ENCODE data around the gene PIK3R6. TPM values are rescaled to one million over a fixed set of nuclear protein-coding genes. Genes with fewer than 3 reads are reported as not detected.

The PIK3R6 gene
- total and polyA plus RNA-seq, 2 of the 4 experiments (the other 2 are of a cell fraction) = not detected

GRCh38 chr17:8803531-8804420, 63.7 kb downstream of the PIK3R6 start:
- H3K27me3 ChIP-seq (ENCODE audit: control insufficient read depth, insufficient read depth, low read length) = peaks cover 6% of the 10 kb centered on the region; the same call in 1 of the 2 replicates
- no peak overlapping the region for H3K14ac ChIP-seq (replicated peaks; ENCODE audit: low read depth, low read length)
- TF ChIP-seq USF2 (IDR thresholded peaks at IDR 0.05; ENCODE audit: low read depth, low read length) = no peak
- TF ChIP-seq POLR2A (IDR thresholded peaks at IDR 0.05; ENCODE audit: low read depth, low read length) = no peak
- TF ChIP-seq NFE2L2 (IDR thresholded peaks at IDR 0.05; ENCODE audit: low read depth, low read length) = no peak
- no peak for TF ChIP-seq BHLHE40 (IDR thresholded peaks at IDR 0.05; ENCODE audit: low read depth, low read length)
- H2AFZ ChIP-seq (replicated peaks; ENCODE audit: low read length, poor library complexity) = peak overlapping the region; percentile 43
- H2AK9ac ChIP-seq (replicated peaks; ENCODE audit: low read depth, low read length, poor library complexity) = no peak overlapping the region
- no peak overlapping the region for H3K23ac ChIP-seq (ENCODE audit: low read depth, low read length)
- in situ Hi-C loops (cut with MboI; ENCODE audit: low sequenced_read_pairs) = no loop called here
- H2BK120ac ChIP-seq (ENCODE audit: low read depth, low read length) = no peak overlapping the region
- no peaks in the 10 kb centered on the region for H4K20me1 ChIP-seq (ENCODE audit: insufficient read depth, low read length)
- intact Hi-C loops (cut with micrococcal nuclease) = no loop called here
- no peak overlapping the region for H3K18ac ChIP-seq (ENCODE audit: low read depth, low read length)
- no peak for DNase-seq
- no peaks in the 10 kb centered on the region for H3K36me3 ChIP-seq (ENCODE audit: control insufficient read depth, insufficient read depth, low read length)
- no peak overlapping the region for H3K27ac ChIP-seq (ENCODE audit: insufficient read depth, low read length)
- dilution Hi-C loops (cut with HindIII; ENCODE audit: low sequenced_read_pairs, unreplicated experiment) = no loop called here
- H2AK5ac ChIP-seq (ENCODE audit: low read depth, low read length) = no peak overlapping the region
- no peaks in the 10 kb centered on the region for H3K9me1 ChIP-seq (ENCODE audit: insufficient read depth, low read length)
- H3K56ac ChIP-seq (ENCODE audit: extremely low read depth, insufficient read depth, low read length) = no peak overlapping the region
- H3K4me3 ChIP-seq (ENCODE audit: insufficient read depth, low read depth, low read length) = no peak overlapping the region
- no TSS peak for BruUV-seq (replicated peaks)
- no peak overlapping the region for H2BK15ac ChIP-seq (ENCODE audit: low read depth, low read length)
- no peak overlapping the region for H2BK5ac ChIP-seq (ENCODE audit: low read depth, low read length, poor library complexity, severe bottlenecking)
- H2BK20ac ChIP-seq (ENCODE audit: low read depth, low read length) = no peak overlapping the region
- ATAC-seq (ENCODE audit: low read depth) = no peak
- no peak overlapping the region for H4K5ac ChIP-seq (ENCODE audit: low read depth, low read length)
- no peak overlapping the region for H4K8ac ChIP-seq (ENCODE audit: low read depth in 2 of 2, low read length in 2 of 2)
- H3K79me1 ChIP-seq (ENCODE audit: low read depth in 1 of 2, low read length in 2 of 2) = no peaks in the 10 kb centered on the region
- H3K4ac ChIP-seq (ENCODE audit: low read depth, low read length) = no peak overlapping the region
- no peak overlapping the region for H3K9ac ChIP-seq (ENCODE audit: low read depth, low read length)
- CTCF ChIA-PET = interaction anchor here (0.5 kb wide), 1 partner anchor 14 kb away, joined by 3 read pairs; no protein-coding TSS in a partner anchor
- no peak overlapping the region for H4K91ac ChIP-seq (ENCODE audit: insufficient read depth, low read depth, low read length)
- 38% methylated on average over 7 of the region's 19 CpGs; no CpG with 5 or more reads in 1 of the 2 experiments for whole genome bisulfite sequencing, 2 experiments (ENCODE audit: extremely low coverage in 2 of 2, insufficient read length in 1 of 2)
- H3K4me2 ChIP-seq (ENCODE audit: low read depth, low read length) = no peak overlapping the region
- no peaks in the 10 kb centered on the region for H3K9me3 ChIP-seq (ENCODE audit: control insufficient read depth, insufficient read depth, low read length)
- no peaks in the 10 kb centered on the region for H3K4me1 ChIP-seq (ENCODE audit: control insufficient read depth, insufficient read depth, low read length)
- POLR2A ChIA-PET (ENCODE audit: unreplicated experiment) = no interaction called here
